ENCODE results near the gene ZBTB18. TPM values are rescaled to one million over a fixed set of nuclear protein-coding genes. Genes with fewer than 3 reads are reported as not detected.

Gene ZBTB18
- total RNA-seq, 2 experiments from 2014 or later = 9.9 to 18.9 TPM

GRCh38 chr1:244029124-244029523 is 22.0 kb upstream of the ZBTB18 start:
- POLR2A ChIA-PET = interaction anchor here (0.6 kb wide), 1 partner anchor 548 kb away, joined by 6 read pairs; no protein-coding TSS in a partner anchor
- no TSS peak for BruUV-seq (replicated peaks)

DNA sequence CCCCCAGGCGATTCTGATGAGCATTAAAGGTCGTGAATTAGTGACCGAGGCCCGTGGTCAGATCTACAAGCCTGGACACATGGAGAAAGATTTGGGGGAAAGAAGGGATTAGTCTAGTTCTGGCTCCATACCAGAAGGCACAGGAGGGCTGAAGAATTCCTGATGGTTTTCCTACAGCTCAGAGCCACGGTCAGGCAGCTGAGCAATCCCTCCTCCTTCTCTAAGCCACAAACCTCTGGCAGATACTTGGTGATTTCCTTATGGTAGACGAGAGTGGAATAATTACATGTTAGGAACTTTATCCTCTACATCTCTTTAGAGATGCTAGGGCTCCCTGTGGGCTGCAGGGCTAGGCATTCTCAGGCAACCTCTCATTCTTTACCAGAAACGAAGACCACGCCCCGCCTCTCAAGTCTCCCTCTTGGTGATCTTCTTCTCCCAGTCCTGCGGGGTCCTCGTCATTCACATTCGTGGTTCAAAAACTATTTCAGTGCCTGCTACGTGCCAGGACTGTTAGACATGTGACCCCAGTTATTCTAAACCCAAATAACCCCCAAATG is 20.5 kb upstream of the ZBTB18 start:
- no peak overlapping the region for H3K4me2 ChIP-seq (ENCODE audit: low read length)
- no peak overlapping the region for H3K27ac ChIP-seq (ENCODE audit: low read depth, low read length, poor library complexity, severe bottlenecking)
- H3K9me3 ChIP-seq (ENCODE audit: low read length) = no peaks in the 10 kb centered on the region
- BruUV-seq (replicated peaks) = no TSS peak
- no peaks in the 10 kb centered on the region for H4K20me1 ChIP-seq (ENCODE audit: insufficient read depth, low read length)
- H2AFZ ChIP-seq (ENCODE audit: low read length) = no peak overlapping the region
- CTCF ChIA-PET (ENCODE audit: unreplicated experiment) = no interaction called here
- H3K4me1 ChIP-seq (ENCODE audit: insufficient read depth, low read length, poor library complexity, severe bottlenecking) = no peaks in the 10 kb centered on the region
- DNase-seq (ENCODE audit: low spot score) = no peak
- no peaks in the 10 kb centered on the region for H3K79me2 ChIP-seq (ENCODE audit: insufficient read depth, low read depth, low read length)
- POLR2A ChIA-PET = no interaction called here
- no peaks in the 10 kb centered on the region for H3K9me2 ChIP-seq (ENCODE audit: insufficient read depth, low read length)
- intact Hi-C loops (cut with micrococcal nuclease; ENCODE audit: unreplicated experiment) = no loop called here
- no peak overlapping the region for H3K4me3 ChIP-seq (ENCODE audit: low read depth, low read length, poor library complexity, severe bottlenecking)
- no peaks in the 10 kb centered on the region for H3K36me3 ChIP-seq (ENCODE audit: insufficient read depth, low read length)
- TF ChIP-seq CTCF (conservative IDR thresholded peaks at IDR 0.05; ENCODE audit: low read length) (no peak), EZH2phosphoT487 (IDR thresholded peaks at IDR 0.05; ENCODE audit: borderline replicate concordance, low read depth, low read length) (no peak)

More at GRCh38 chr1:244029124-244029523, 22.0 kb upstream of the ZBTB18 start:
- no peaks in the 10 kb centered on the region for H4K20me1 ChIP-seq (ENCODE audit: insufficient read depth, low read length)
- no peaks in the 10 kb centered on the region for H3K9me3 ChIP-seq (ENCODE audit: low read length)
- intact Hi-C loops (cut with micrococcal nuclease; ENCODE audit: unreplicated experiment) = no loop called here
- no peak overlapping the region for H3K4me3 ChIP-seq (ENCODE audit: low read depth, low read length, poor library complexity, severe bottlenecking)
- H3K36me3 ChIP-seq (ENCODE audit: insufficient read depth, low read length) = no peaks in the 10 kb centered on the region
- no peaks in the 10 kb centered on the region for H3K4me1 ChIP-seq (ENCODE audit: insufficient read depth, low read length, poor library complexity, severe bottlenecking)
- H3K9me2 ChIP-seq (ENCODE audit: insufficient read depth, low read length) = no peaks in the 10 kb centered on the region
- H3K79me2 ChIP-seq (ENCODE audit: insufficient read depth, low read depth, low read length) = no peaks in the 10 kb centered on the region
- CTCF ChIA-PET (ENCODE audit: unreplicated experiment) = no interaction called here
- TF ChIP-seq EZH2phosphoT487 (IDR thresholded peaks at IDR 0.05; ENCODE audit: borderline replicate concordance, low read depth, low read length) (no peak), CTCF (conservative IDR thresholded peaks at IDR 0.05; ENCODE audit: low read length) (peak; percentile 22; the same call in 1 of the 2 replicates)
- no peak overlapping the region for H2AFZ ChIP-seq (ENCODE audit: low read length)
- no peak overlapping the region for H3K4me2 ChIP-seq (ENCODE audit: low read length)
- no peak for DNase-seq (ENCODE audit: low spot score)
- H3K27ac ChIP-seq (ENCODE audit: low read depth, low read length, poor library complexity, severe bottlenecking) = no peak overlapping the region

DNA sequence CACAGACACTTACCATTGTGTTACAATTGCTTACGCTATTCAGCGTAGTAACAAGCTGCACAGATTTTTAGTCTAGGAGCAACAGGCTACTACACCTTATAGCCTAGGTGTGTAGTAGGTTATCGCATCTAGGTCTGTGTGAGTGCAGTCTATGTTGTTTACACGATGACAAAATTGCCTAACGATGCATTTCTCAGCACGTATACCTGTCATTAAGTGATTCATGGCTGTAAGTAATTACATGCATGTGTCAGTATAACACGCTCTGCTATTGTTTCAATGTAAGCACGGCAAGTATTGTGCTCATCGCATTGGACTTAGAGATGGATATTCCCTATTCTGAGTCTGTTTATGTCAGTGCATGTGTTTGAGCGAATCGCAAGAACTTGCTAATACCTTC is 15.7 kb upstream of the ZBTB18 start:
- no peaks in the 10 kb centered on the region for H3K79me2 ChIP-seq (ENCODE audit: insufficient read depth, low read depth, low read length)
- H3K9me3 ChIP-seq (ENCODE audit: low read length) = no peaks in the 10 kb centered on the region
- no TSS peak for BruUV-seq (replicated peaks)
- no peaks in the 10 kb centered on the region for H3K4me1 ChIP-seq (ENCODE audit: insufficient read depth, low read length, poor library complexity, severe bottlenecking)
- no peak overlapping the region for H3K4me3 ChIP-seq (ENCODE audit: low read depth, low read length, poor library complexity, severe bottlenecking)
- intact Hi-C loops (cut with micrococcal nuclease; ENCODE audit: unreplicated experiment) = no loop called here
- DNase-seq (ENCODE audit: low spot score) = no peak
- TF ChIP-seq CTCF (conservative IDR thresholded peaks at IDR 0.05; ENCODE audit: low read length) = no peak
- H3K27ac ChIP-seq (ENCODE audit: low read depth, low read length, poor library complexity, severe bottlenecking) = no peak overlapping the region
- H3K9me2 ChIP-seq (ENCODE audit: insufficient read depth, low read length) = no peaks in the 10 kb centered on the region
- ChIA-PET POLR2A (no interaction called here), CTCF (ENCODE audit: unreplicated experiment) (no interaction called here)
- no peaks in the 10 kb centered on the region for H4K20me1 ChIP-seq (ENCODE audit: insufficient read depth, low read length)
- no peak overlapping the region for H2AFZ ChIP-seq (ENCODE audit: low read length)
- no peaks in the 10 kb centered on the region for H3K36me3 ChIP-seq (ENCODE audit: insufficient read depth, low read length)
- no peak overlapping the region for H3K4me2 ChIP-seq (ENCODE audit: low read length)
